ENCODE data around the gene FOXA1. TPM values are rescaled to one million over a fixed set of nuclear protein-coding genes. Genes with fewer than 3 reads are reported as not detected.

The FOXA1 gene
- total and polyA plus RNA-seq, 2 of the 8 experiments (the other 6 are each of a cell fraction or from before 2014, with no cell fraction given), result 0.08 to 0.20 TPM

DNA sequence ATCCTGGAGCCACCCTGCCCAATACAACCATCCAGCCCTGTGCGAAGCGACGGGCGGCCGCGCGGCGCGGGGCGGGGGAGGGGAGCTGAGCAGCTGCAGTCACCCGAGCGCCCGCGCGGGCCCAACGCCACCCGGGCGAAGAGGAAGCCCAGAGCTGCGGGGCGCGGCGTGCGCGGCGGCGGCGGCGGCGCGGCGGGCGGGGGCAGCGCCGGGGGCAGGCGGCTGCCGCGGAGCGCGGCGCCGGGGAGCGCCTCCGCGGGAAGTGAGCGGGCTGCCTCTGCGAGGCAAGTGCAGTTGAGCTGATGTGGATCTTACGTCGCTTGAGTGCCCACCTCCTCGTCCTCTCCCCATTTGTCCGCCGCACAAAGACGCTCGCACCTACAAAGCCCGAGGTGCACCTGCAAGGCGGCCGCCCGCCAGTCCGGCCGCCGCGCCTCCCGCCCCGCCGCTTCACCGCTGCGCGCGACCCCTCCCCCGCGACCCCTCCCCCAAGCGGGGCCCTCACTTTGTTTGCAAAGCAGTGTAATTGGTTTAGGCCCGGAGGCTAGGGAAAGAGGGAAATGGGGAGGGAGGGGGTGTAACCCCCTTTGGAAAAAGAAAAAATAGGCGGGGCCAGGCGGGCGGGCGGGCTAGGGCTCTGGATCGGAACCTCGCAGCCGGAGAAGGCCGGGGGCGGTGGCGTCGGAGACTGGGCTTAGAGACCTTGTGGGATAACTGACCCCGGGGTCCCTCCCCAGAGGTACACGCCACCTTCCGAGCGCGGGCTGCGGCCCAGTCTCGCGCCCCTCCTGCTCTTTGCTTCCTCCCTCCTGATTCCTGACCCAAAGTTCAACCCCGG, at the start of gene FOXA1, which contains the start of gene TTC6 (continued):
- TF ChIP-seq, protein P1, sequence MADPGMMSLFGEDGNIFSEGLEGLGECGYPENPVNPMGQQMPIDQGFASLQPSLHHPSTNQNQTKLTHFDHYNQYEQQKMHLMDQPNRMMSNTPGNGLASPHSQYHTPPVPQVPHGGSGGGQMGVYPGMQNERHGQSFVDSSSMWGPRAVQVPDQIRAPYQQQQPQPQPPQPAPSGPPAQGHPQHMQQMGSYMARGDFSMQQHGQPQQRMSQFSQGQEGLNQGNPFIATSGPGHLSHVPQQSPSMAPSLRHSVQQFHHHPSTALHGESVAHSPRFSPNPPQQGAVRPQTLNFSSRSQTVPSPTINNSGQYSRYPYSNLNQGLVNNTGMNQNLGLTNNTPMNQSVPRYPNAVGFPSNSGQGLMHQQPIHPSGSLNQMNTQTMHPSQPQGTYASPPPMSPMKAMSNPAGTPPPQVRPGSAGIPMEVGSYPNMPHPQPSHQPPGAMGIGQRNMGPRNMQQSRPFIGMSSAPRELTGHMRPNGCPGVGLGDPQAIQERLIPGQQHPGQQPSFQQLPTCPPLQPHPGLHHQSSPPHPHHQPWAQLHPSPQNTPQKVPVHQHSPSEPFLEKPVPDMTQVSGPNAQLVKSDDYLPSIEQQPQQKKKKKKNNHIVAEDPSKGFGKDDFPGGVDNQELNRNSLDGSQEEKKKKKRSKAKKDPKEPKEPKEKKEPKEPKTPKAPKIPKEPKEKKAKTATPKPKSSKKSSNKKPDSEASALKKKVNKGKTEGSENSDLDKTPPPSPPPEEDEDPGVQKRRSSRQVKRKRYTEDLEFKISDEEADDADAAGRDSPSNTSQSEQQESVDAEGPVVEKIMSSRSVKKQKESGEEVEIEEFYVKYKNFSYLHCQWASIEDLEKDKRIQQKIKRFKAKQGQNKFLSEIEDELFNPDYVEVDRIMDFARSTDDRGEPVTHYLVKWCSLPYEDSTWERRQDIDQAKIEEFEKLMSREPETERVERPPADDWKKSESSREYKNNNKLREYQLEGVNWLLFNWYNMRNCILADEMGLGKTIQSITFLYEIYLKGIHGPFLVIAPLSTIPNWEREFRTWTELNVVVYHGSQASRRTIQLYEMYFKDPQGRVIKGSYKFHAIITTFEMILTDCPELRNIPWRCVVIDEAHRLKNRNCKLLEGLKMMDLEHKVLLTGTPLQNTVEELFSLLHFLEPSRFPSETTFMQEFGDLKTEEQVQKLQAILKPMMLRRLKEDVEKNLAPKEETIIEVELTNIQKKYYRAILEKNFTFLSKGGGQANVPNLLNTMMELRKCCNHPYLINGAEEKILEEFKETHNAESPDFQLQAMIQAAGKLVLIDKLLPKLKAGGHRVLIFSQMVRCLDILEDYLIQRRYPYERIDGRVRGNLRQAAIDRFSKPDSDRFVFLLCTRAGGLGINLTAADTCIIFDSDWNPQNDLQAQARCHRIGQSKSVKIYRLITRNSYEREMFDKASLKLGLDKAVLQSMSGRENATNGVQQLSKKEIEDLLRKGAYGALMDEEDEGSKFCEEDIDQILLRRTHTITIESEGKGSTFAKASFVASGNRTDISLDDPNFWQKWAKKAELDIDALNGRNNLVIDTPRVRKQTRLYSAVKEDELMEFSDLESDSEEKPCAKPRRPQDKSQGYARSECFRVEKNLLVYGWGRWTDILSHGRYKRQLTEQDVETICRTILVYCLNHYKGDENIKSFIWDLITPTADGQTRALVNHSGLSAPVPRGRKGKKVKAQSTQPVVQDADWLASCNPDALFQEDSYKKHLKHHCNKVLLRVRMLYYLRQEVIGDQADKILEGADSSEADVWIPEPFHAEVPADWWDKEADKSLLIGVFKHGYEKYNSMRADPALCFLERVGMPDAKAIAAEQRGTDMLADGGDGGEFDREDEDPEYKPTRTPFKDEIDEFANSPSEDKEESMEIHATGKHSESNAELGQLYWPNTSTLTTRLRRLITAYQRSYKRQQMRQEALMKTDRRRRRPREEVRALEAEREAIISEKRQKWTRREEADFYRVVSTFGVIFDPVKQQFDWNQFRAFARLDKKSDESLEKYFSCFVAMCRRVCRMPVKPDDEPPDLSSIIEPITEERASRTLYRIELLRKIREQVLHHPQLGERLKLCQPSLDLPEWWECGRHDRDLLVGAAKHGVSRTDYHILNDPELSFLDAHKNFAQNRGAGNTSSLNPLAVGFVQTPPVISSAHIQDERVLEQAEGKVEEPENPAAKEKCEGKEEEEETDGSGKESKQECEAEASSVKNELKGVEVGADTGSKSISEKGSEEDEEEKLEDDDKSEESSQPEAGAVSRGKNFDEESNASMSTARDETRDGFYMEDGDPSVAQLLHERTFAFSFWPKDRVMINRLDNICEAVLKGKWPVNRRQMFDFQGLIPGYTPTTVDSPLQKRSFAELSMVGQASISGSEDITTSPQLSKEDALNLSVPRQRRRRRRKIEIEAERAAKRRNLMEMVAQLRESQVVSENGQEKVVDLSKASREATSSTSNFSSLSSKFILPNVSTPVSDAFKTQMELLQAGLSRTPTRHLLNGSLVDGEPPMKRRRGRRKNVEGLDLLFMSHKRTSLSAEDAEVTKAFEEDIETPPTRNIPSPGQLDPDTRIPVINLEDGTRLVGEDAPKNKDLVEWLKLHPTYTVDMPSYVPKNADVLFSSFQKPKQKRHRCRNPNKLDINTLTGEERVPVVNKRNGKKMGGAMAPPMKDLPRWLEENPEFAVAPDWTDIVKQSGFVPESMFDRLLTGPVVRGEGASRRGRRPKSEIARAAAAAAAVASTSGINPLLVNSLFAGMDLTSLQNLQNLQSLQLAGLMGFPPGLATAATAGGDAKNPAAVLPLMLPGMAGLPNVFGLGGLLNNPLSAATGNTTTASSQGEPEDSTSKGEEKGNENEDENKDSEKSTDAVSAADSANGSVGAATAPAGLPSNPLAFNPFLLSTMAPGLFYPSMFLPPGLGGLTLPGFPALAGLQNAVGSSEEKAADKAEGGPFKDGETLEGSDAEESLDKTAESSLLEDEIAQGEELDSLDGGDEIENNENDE (IDR thresholded peaks at IDR 0.05; ENCODE audit: insufficient replicate concordance, low read length), result no peak
- TF ChIP-seq KDM1A (IDR thresholded peaks at IDR 0.05; ENCODE audit: borderline replicate concordance, low read length), result no peak
